Measurements from ENCODE around the gene CD300LB.
"Not testable (repeated sequence)": the region's sequence is repeated elsewhere in the genome, so short reads cannot be mapped to it uniquely, and the experiment has no call there.

The CD300LB gene

DNA sequence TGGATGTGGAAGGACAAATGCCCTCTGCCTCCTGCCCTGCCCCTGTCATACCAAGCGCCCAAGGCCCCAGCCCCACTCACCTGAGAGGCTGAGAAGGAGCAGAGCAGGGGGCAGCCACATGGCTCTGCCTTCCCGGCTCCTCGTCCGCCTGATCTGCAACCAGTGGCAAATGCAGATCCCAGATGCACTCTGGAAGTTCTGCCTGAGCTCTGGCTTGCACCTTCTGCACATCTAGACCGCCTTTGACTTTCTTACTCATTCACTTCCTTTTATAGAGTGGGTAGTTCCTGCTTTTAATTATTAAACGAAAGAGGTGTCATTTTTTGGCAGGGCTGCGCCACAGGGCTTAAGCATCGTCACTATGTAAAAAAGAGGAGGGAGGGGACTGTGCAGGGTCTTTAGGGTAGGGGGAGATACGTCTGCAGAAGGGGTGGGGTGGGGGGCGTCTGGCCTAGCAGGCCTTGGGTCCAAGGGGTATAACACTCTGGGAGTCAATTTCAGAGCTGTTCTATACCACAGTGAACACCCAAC lies at the start of gene CD300LB:
Gene CD300LB, minus strand, starts transcription at position 245 of the 531 bp plus-strand sequence. Its CDS starts 125 bp downstream, at position 120.
- TF ChIP-seq ZFX (IDR thresholded peaks at IDR 0.05; ENCODE audit: borderline replicate concordance) (no peak), CTCF (IDR thresholded peaks at IDR 0.05) (no peak)
- H3K27ac ChIP-seq = no peak within 1 kb of the TSS

- no peak for TF ChIP-seq ZFX (IDR thresholded peaks at IDR 0.05; ENCODE audit: borderline replicate concordance)
- no peak for TF ChIP-seq CTCF (IDR thresholded peaks at IDR 0.05)
- no peak overlapping the region for H3K27ac ChIP-seq
These were observed 48.6 kb upstream of the CD300LB start for GRCh38 chr17:74579900-74580299.

DNA sequence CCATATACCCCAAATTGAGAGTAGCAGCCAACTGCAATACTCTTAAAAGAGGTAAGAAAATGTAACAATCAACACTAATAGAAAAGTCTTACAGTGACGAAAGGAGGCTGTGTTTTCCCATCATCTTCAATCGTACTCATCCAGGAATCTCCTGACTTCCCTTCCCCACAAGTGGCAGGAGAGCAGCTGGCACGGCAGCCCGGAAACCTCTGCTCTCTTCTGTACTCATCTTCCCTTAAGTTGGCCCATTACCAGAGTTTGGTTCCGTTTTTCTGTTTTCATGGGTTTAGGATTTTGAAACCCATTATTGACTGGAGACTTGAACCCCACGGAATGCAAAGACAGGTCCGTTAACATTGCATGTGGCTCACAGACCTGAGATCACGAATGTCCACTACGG lies 47.7 kb upstream of the CD300LB start:
- TF ChIP-seq ZFX (IDR thresholded peaks at IDR 0.05; ENCODE audit: borderline replicate concordance) = no peak
- no peak for TF ChIP-seq CTCF (IDR thresholded peaks at IDR 0.05)
- H3K27ac ChIP-seq = no peak overlapping the region

GRCh38 chr17:74574489-74575142 lies 43.3 kb upstream of the CD300LB start:
- TF ChIP-seq ZFX (IDR thresholded peaks at IDR 0.05; ENCODE audit: borderline replicate concordance) (no peak), CTCF (IDR thresholded peaks at IDR 0.05) (no peak)
- H3K27ac ChIP-seq = no peak overlapping the region

DNA sequence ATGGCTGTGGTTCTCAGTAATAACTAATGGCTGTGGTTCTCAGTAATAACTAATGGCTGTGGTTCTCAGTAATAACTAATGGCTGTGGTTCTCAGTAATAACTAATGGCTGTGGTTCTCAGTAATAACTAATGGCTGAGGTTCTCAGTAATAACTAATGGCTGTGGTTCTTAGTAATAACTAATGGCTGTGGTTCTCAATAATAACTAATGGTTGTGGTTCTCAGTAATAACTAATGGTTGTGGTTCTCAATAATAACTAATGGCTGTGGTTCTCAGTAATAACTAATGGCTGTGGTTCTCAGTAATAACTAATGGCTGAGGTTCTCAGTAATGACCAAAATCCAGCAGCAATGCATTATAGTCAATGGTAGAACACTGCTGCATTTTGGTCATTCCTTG lies 42.4 kb upstream of the CD300LB start:
- not testable (repeated sequence) for H3K27ac ChIP-seq

- no peak overlapping the region for H3K27ac ChIP-seq
- TF ChIP-seq CTCF (IDR thresholded peaks at IDR 0.05) = no peak
- no peak for TF ChIP-seq ZFX (IDR thresholded peaks at IDR 0.05; ENCODE audit: borderline replicate concordance)
These were observed 41.9 kb upstream of the CD300LB start for GRCh38 chr17:74573169-74573568.

- no peak overlapping the region for H3K27ac ChIP-seq
- no peak for TF ChIP-seq CTCF (IDR thresholded peaks at IDR 0.05)
- no peak for TF ChIP-seq ZFX (IDR thresholded peaks at IDR 0.05; ENCODE audit: borderline replicate concordance)
These were observed 40.5 kb upstream of the CD300LB start for GRCh38 chr17:74571621-74572270.
